Gastrocnemius medialis (tissue), 4 donors: ENCODE results near the gene FXYD4. TPM values are rescaled to one million over a fixed set of nuclear protein-coding genes. Genes with fewer than 3 reads are reported as not detected.

Experiments used
- ATAC-seq, 2 donors: fragments of 150-250 bp; one replicate each; pipeline ENCODE4 v1.9.1; 2016
- DNase-seq, 2 donors: peaks; one replicate each; pipeline ENCODE4 v3.0.0-alpha.2; 2019
- H3K27ac ChIP-seq, 4 donors: fragments of 200-600 bp; sonication (generic); 1 replicate in 1 of 4; 2 replicates in 3 of 4; pipeline ENCODE4 v1.5.1; 2016 to 2018; ENCODE audit warnings: mild to moderate bottlenecking in 2 of 4, moderate library complexity in 1 of 4
- H3K27me3 ChIP-seq, 3 donors: fragments of 200-600 bp; sonication (generic) in 2 of 3; 1 replicate in 1 of 3; 2 replicates in 2 of 3; pipeline versions ENCODE4 v1.5.1 to v1.6.0; 2016 to 2019; ENCODE audit warnings: mild to moderate bottlenecking in 1 of 3, moderate library complexity in 1 of 3
- H3K36me3 ChIP-seq, 2 donors: fragments of 200-600 bp; sonication (generic) in 1 of 2; one replicate each; pipeline ENCODE4 v1.5.1; 2017 to 2018
- H3K4me1 ChIP-seq, 2 donors: fragments of 200-600 bp; sonication (generic) in 1 of 2; one replicate each; pipeline ENCODE4 v1.5.1; 2016 to 2017; ENCODE audit warnings: mild to moderate bottlenecking in 2 of 2
- H3K4me3 ChIP-seq, 4 donors: fragments of 200-600 bp; sonication (generic) in 3 of 4; 1 replicate in 1 of 4; 2 replicates in 3 of 4; pipeline ENCODE4 v1.5.1; 2016 to 2019; ENCODE audit warnings: mild to moderate bottlenecking in 2 of 4
- H3K9me3 ChIP-seq, 3 donors: fragments of 200-600 bp; sonication (generic) in 2 of 3; 1 replicate in 1 of 3; 2 replicates in 2 of 3; pipeline ENCODE4 v1.5.1; 2016 to 2019
- CTCF ChIP-seq, 5 experiments: fragments of 450-650 bp in 3 of 5; fragments of 200-600 bp in 2 of 5; sonication (generic) in 2 of 5; IDR thresholded peaks in 4 of 5; conservative IDR thresholded peaks in 1 of 5; 1 replicate in 4 of 5; 2 replicates in 1 of 5; pipeline ENCODE4 v1.5.1; 2016 to 2019; ENCODE audit warnings: antibody characterized with exemption in 5 of 5, mild to moderate bottlenecking in 3 of 5, moderate library complexity in 3 of 5
- POLR2A ChIP-seq, 2 donors: fragments of 450-650 bp; IDR thresholded peaks; one replicate each; pipeline ENCODE4 v1.6.1; 2017; ENCODE audit warnings: antibody characterized with exemption in 2 of 2, mild to moderate bottlenecking in 2 of 2, moderate library complexity in 2 of 2
- in situ Hi-C, 4 donors: fragments of 200-750 bp; cut with MboI; loops; one replicate each; pipeline versions ENCODE4 v1.15.0 to v1.8.0; 2017; ENCODE audit warnings: low sequenced_read_pairs in 4 of 4
- intact Hi-C: fragments of 100-400 bp; cut with DNase I; formaldehyde crosslinking; loops from one replicate; pipeline ENCODE4 v1.15.1; 2023; ENCODE audit warnings: low total_unique reads
- total RNA-seq, 4 donors: library from RNA; depleted of rRNA; stranded (reverse); fragments of >200 nt; gene quantifications; one replicate each; pipeline versions ENCODE4 v1.1.0 to v1.2.3, GENCODE V29; 2016

Gene FXYD4
- total RNA-seq, 4 donors from 2014 or later = not detected

GRCh38 chr10:43354330-43354635 lies 17.2 kb upstream of the FXYD4 start:
- intact Hi-C loops = no loop called here
- Histone ChIP-seq H3K27me3 (peaks cover 0 to 10% (median 8%) of the 10 kb centered on the region in 3 donors), H3K4me3 (no peak overlapping the region), H3K36me3 (no peaks in the 10 kb centered on the region), H3K27ac (no peak overlapping the region), H3K9me3 (no peaks in the 10 kb centered on the region), H3K4me1 (no peaks in the 10 kb centered on the region)
- DNase-seq (no peak), ATAC-seq (no peak)
- in situ Hi-C loops = loop anchor here in 1 of 4 donors (10.0 kb wide), 1 partner anchor 59 kb away; no protein-coding TSS in a partner anchor
- TF ChIP-seq POLR2A (IDR thresholded peaks at IDR 0.05) (no peak), CTCF (IDR thresholded peaks at IDR 0.05 in 4 of 5, conservative IDR thresholded peaks at IDR 0.05 in 1 of 5) (no peak)

GRCh38 chr10:43354879-43355380 lies 16.5 kb upstream of the FXYD4 start:
- in situ Hi-C loops (loop anchor here in 1 of 4 donors (10.0 kb wide), 1 partner anchor 60 kb away; no protein-coding TSS in a partner anchor), intact Hi-C loops (no loop called here)
- no peaks in the 10 kb centered on the region for H3K36me3 ChIP-seq
- no peak overlapping the region for H3K4me3 ChIP-seq
- peaks cover 0 to 8% (median 7%) of the 10 kb centered on the region in 3 donors for H3K27me3 ChIP-seq
- H3K27ac ChIP-seq = no peak overlapping the region
- H3K4me1 ChIP-seq = no peaks in the 10 kb centered on the region
- TF ChIP-seq POLR2A (IDR thresholded peaks at IDR 0.05) (no peak), CTCF (IDR thresholded peaks at IDR 0.05 in 4 of 5, conservative IDR thresholded peaks at IDR 0.05 in 1 of 5) (no peak)
- H3K9me3 ChIP-seq = no peaks in the 10 kb centered on the region
- ATAC-seq = no peak
- DNase-seq = no peak

GRCh38 chr10:43355749-43356371 lies 15.6 kb upstream of the FXYD4 start:
- Histone ChIP-seq H3K36me3 (no peaks in the 10 kb centered on the region), H3K9me3 (no peaks in the 10 kb centered on the region), H3K27ac (no peak overlapping the region), H3K4me1 (no peaks in the 10 kb centered on the region), H3K27me3 (peaks cover 0 to 5% (median 1%) of the 10 kb centered on the region in 3 donors), H3K4me3 (no peak overlapping the region)
- ATAC-seq (no peak), DNase-seq (no peak)
- in situ Hi-C loops = loop anchor here in 1 of 4 donors (10.0 kb wide), 1 partner anchor 61 kb away; no protein-coding TSS in a partner anchor
- intact Hi-C loops = no loop called here
- no peak for TF ChIP-seq POLR2A (IDR thresholded peaks at IDR 0.05)

GRCh38 chr10:43360086-43360485 lies 11.3 kb upstream of the FXYD4 start:
- intact Hi-C loops = no loop called here

More at GRCh38 chr10:43360086-43360485, 11.3 kb upstream of the FXYD4 start:
- H3K27me3 ChIP-seq = no peaks in the 10 kb centered on the region
- ATAC-seq = no peak
- no peak for TF ChIP-seq POLR2A (IDR thresholded peaks at IDR 0.05)
- TF ChIP-seq CTCF (IDR thresholded peaks at IDR 0.05 in 4 of 5, conservative IDR thresholded peaks at IDR 0.05 in 1 of 5) = no peak
- no peak for DNase-seq
- no peaks in the 10 kb centered on the region for H3K9me3 ChIP-seq
- no peak overlapping the region for H3K27ac ChIP-seq
- H3K4me1 ChIP-seq = peaks cover 0 to 9% of the 10 kb centered on the region in 2 donors
- in situ Hi-C loops = no loop called here
- H3K4me3 ChIP-seq = no peak overlapping the region
- H3K36me3 ChIP-seq = no peaks in the 10 kb centered on the region
